Activated CD4-positive, alpha-beta T cell treated with anti-CD3 and anti-CD28 coated beads for 48 hours (primary cell): ENCODE data around the gene OR2H2.

Source experiments
- DNase-seq: peaks from one replicate; pipeline ENCODE4 v3.0.0-alpha.2; 2020

The OR2H2 gene

GRCh38 chr6:29631209-29631810, 46.4 kb downstream of the OR2H2 start:
- no peak for DNase-seq

DNA sequence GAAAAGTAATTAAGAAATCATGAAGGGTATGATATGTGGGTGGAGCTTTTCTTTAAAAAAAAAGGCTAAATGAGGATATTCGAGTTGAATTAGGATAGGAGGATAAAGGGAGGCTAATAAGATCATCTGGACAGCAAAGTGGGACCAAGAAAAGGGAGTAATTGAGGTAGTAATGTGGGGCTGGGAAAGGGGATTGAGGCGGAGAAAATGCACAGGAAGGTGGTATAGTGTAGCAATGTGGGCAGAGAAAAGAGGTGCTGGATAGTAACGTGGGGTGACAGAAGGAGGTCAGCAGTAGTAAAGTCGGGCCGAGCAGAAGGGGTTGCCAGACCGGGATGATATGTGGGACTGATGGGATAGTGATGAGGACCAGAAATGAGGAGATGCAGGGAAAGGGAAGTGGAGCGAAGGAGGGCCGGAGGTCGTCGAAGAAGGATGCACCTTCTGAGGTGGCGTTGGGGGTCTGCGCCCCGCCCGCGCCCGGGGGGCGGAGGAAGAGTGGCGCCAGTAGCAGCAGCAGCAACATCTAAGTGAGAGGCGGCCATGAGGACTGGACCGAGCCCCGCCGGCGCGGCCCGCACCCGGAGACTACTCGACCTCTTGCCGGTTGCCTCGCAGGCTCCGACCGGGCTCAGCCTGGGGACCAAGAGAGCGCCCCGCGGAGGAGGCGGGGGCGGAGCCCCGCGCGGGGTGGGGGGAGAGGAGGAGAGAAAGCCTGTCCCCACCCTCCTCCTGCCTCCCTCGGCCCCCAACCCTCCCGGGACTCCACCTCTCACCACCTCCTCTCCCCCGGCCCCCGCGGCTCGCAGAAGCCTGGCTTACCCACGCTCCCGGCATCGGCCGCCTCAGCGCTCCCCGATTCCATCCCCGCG, 47.2 kb downstream of the OR2H2 start:
- DNase-seq: peak; percentile 44

- peak; percentile 78 for DNase-seq
These were observed 48.0 kb downstream of the OR2H2 start, which contains the start of gene GABBR1 for GRCh38 chr6:29632789-29633533. Gene GABBR1, minus strand, starts transcription at chr6:29633183. Its CDS starts 798 bp downstream, at chr6:29632385.

DNA sequence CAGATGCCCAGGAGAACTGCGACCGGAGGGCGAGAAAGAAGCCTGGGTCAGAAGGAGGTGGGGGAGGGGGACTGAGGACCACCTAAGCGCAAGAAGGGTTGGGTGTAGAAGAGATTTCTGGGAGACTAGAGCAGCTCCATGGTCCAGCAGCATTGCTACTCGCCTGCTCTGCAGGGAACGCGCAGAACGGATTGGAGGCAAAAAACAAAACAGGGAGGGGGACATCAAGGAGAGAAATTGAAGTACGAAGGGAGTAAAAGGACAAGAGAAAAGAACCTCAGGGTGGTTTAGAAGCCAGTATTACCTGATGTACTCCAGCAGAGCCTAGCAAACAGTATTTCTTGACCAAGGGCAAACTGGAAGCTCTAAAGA, 48.6 kb downstream of the OR2H2 start:
- DNase-seq: no peak

DNA sequence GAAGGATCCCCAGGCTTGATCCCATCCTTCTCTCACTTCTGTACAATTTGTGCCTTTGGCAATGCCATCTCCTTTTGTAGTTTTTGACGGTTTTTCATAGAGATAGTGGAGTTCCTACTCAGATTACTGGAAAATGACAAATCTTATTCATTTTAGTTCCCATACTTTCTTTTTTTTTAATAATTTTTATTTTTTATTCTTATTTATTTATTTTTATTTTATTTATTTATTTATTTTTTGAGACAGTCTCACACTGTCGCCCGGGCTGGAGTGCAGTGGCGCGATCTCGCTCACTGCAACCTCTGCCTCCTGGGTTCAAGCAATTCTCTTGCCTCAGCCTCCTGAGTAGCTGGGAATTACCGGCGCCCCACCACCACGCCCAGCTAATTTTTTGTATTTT, 52.3 kb downstream of the OR2H2 start:
- no peak for DNase-seq
